Osteoblast (primary cell): ENCODE results near the gene SGK1. TPM values are rescaled to one million over a fixed set of nuclear protein-coding genes. Genes with fewer than 3 reads are reported as not detected.
A peak's percentile ranks its signal among the peaks of the same experiment; 100 is the strongest.

Experiments
- DNase-seq: peaks from one replicate; pipeline ENCODE4 v3.0.0; 2011; ENCODE audit warnings: low spot score, mixed read lengths; ENCODE audit not compliant: insufficient read length; ENCODE audit errors: missing footprints
- H2AFZ ChIP-seq: 2 replicates; pipeline ENCODE4 v1.6.0; 2011; ENCODE audit warnings: mild to moderate bottlenecking, low read length
- H3K27ac ChIP-seq: 2 replicates; pipeline ENCODE4 v1.5.1; 2011; ENCODE audit warnings: mild to moderate bottlenecking, low read depth, low read length, moderate library complexity
- H3K27me3 ChIP-seq: 2 replicates; pipeline ENCODE4 v1.6.0; 2012; ENCODE audit warnings: mild to moderate bottlenecking, control low read depth, inconsistent platforms, low read length, moderate library complexity; ENCODE audit not compliant: insufficient read depth
- H3K36me3 ChIP-seq: 2 replicates; pipeline ENCODE4 v1.5.1; 2011; ENCODE audit warnings: mild to moderate bottlenecking, low read length, control low read depth, moderate library complexity; ENCODE audit not compliant: insufficient read depth
- H3K4me1 ChIP-seq: 2 replicates; pipeline ENCODE4 v1.5.1; 2011; ENCODE audit warnings: mild to moderate bottlenecking, low read length, control low read depth, moderate library complexity; ENCODE audit not compliant: insufficient read depth
- H3K4me2 ChIP-seq: 2 replicates; pipeline ENCODE4 v1.6.0; 2011; ENCODE audit warnings: mild to moderate bottlenecking, low read length; ENCODE audit not compliant: insufficient read depth
- H3K4me3 ChIP-seq: fragments of 200-600 bp; sonication (generic); 3 replicates; pipeline ENCODE4 v1.5.1; 2012; ENCODE audit warnings: mild to moderate bottlenecking, low read length, inconsistent platforms; ENCODE audit not compliant: insufficient read depth
- H3K79me2 ChIP-seq: 2 replicates; pipeline ENCODE4 v1.6.0; 2012; ENCODE audit warnings: mild to moderate bottlenecking, low read length, control low read depth, inconsistent platforms; ENCODE audit not compliant: insufficient read depth
- H3K9me3 ChIP-seq: 2 replicates; pipeline ENCODE4 v1.5.1; 2011; ENCODE audit warnings: low read depth, low read length, control low read depth
- H4K20me1 ChIP-seq: 2 replicates; pipeline ENCODE4 v1.6.0; 2012; ENCODE audit warnings: mild to moderate bottlenecking, low read length, control low read depth; ENCODE audit not compliant: insufficient read depth
- CTCF ChIP-seq: IDR thresholded peaks from 2 replicates; pipeline ENCODE4 v1.5.1; 2011; ENCODE audit warnings: mild to moderate bottlenecking, low read depth, low read length, moderate library complexity; ENCODE audit errors: extremely low read depth
- total RNA-seq: library from RNA; depleted of rRNA; stranded (reverse); fragments of >200 nt; gene quantifications from 2 replicates; pipeline ENCODE4 v1.2.3, GENCODE V29; 2012

SGK1 gene
- total RNA-seq, 1 donor = 91.6 TPM

- Histone ChIP-seq H3K79me2 (no peaks in the 10 kb centered on the region), H2AFZ (peak overlapping the region; percentile 42), H3K4me2 (no peak overlapping the region), H4K20me1 (no peaks in the 10 kb centered on the region), H3K4me1 (peaks cover 7% of the 10 kb centered on the region), H3K27me3 (no peaks in the 10 kb centered on the region), H3K27ac (no peak overlapping the region), H3K9me3 (no peaks in the 10 kb centered on the region), H3K36me3 (no peaks in the 10 kb centered on the region), H3K4me3 (no peak overlapping the region)
- DNase-seq = no peak
- TF ChIP-seq CTCF = no peak
Measured at GRCh38 chr6:134253681-134254080, 64.2 kb downstream of the SGK1 start.

- H3K36me3 ChIP-seq = no peaks in the 10 kb centered on the region
- no peaks in the 10 kb centered on the region for H3K9me3 ChIP-seq
- H3K79me2 ChIP-seq = no peaks in the 10 kb centered on the region
- no peak overlapping the region for H3K4me2 ChIP-seq
- H3K27me3 ChIP-seq = no peaks in the 10 kb centered on the region
- H3K4me1 ChIP-seq = peaks cover 7% of the 10 kb centered on the region
- DNase-seq = no peak
- no peak for TF ChIP-seq CTCF
- no peak overlapping the region for H2AFZ ChIP-seq
- H3K27ac ChIP-seq = no peak overlapping the region
- H4K20me1 ChIP-seq = no peaks in the 10 kb centered on the region
- no peak overlapping the region for H3K4me3 ChIP-seq
Measured at GRCh38 chr6:134251320-134251719, 66.6 kb downstream of the SGK1 start.

GRCh38 chr6:134250776-134251175, 67.1 kb downstream of the SGK1 start:
- Histone ChIP-seq H3K36me3 (no peaks in the 10 kb centered on the region), H3K27ac (no peak overlapping the region), H3K4me2 (no peak overlapping the region), H3K4me3 (no peak overlapping the region), H4K20me1 (no peaks in the 10 kb centered on the region), H2AFZ (no peak overlapping the region), H3K27me3 (no peaks in the 10 kb centered on the region), H3K4me1 (peaks cover 7% of the 10 kb centered on the region), H3K79me2 (no peaks in the 10 kb centered on the region), H3K9me3 (no peaks in the 10 kb centered on the region)
- no peak for TF ChIP-seq CTCF
- DNase-seq = no peak

- no peak for DNase-seq
- Histone ChIP-seq H3K4me3 (peak overlapping the region; percentile 44), H3K36me3 (no peaks in the 10 kb centered on the region), H3K4me2 (peak overlapping the region; percentile 61), H3K27me3 (no peaks in the 10 kb centered on the region), H3K27ac (no peak overlapping the region), H3K79me2 (no peaks in the 10 kb centered on the region), H3K9me3 (no peaks in the 10 kb centered on the region), H3K4me1 (peaks cover 7% of the 10 kb centered on the region), H2AFZ (peak overlapping the region; percentile 64), H4K20me1 (no peaks in the 10 kb centered on the region)
- no peak for TF ChIP-seq CTCF
Measured at GRCh38 chr6:134249759-134250602, 67.9 kb downstream of the SGK1 start.
